Heart left ventricle (tissue), 16 donors: ENCODE measurements around the gene IL13RA1. TPM values are rescaled to one million over a fixed set of nuclear protein-coding genes. Genes with fewer than 3 reads are reported as not detected.

Experiments used
- ATAC-seq, 4 donors: fragments of 200-7000 bp; cut with Tn5 transposase; one replicate each; pipeline ENCODE4 v1.9.1; 2020 to 2022; ENCODE audit warnings: moderate library complexity in 4 of 4, mild to moderate bottlenecking in 3 of 4, moderate number of reproducible peaks in 1 of 4
- DNase-seq, 5 donors: peaks; one replicate each; pipeline ENCODE4 v3.0.0-alpha.2; 2020
- H3K27ac ChIP-seq, 12 donors: fragments of 200-600 bp; sonication (generic) in 4 of 12; one replicate each; pipeline versions ENCODE4 v1.5.0 to v1.8.0; 2016 to 2022; ENCODE audit warnings: mild to moderate bottlenecking in 2 of 12
- H3K27me3 ChIP-seq, 9 donors: fragments of 200-600 bp; sonication (generic) in 2 of 9; one replicate each; pipeline versions ENCODE4 v1.5.1 to v1.8.0; 2016 to 2022; ENCODE audit warnings: mild to moderate bottlenecking in 3 of 9
- H3K36me3 ChIP-seq, 9 donors: fragments of 200-600 bp; sonication (generic) in 2 of 9; one replicate each; pipeline versions ENCODE4 v1.5.0 to v1.8.0; 2018 to 2022; ENCODE audit warnings: mild to moderate bottlenecking in 2 of 9
- H3K4me1 ChIP-seq, 12 donors: fragments of 200-600 bp; sonication (generic) in 4 of 12; one replicate each; pipeline versions ENCODE4 v1.5.0 to v1.8.0; 2016 to 2022; ENCODE audit warnings: mild to moderate bottlenecking in 3 of 12
- H3K4me3 ChIP-seq, 12 donors: fragments of 200-600 bp; sonication (generic) in 4 of 12; one replicate each; pipeline versions ENCODE4 v1.5.0 to v1.8.0; 2017 to 2022; ENCODE audit warnings: mild to moderate bottlenecking in 9 of 12, moderate library complexity in 4 of 12
- H3K9me3 ChIP-seq, 12 donors: fragments of 200-600 bp; sonication (generic) in 4 of 12; one replicate each; pipeline versions ENCODE4 v1.5.0 to v1.8.0; 2016 to 2022; ENCODE audit warnings: mild to moderate bottlenecking in 1 of 12
- POLR2A ChIP-seq, 2 donors: fragments of 450-650 bp; IDR thresholded peaks; one replicate each; pipeline ENCODE4 v1.6.1; 2017; ENCODE audit warnings: antibody characterized with exemption in 2 of 2, mild to moderate bottlenecking in 2 of 2, moderate library complexity in 2 of 2
- WGBS, 4 donors: extraction: QIAGEN DNeasy Blood & Tissue Kit in 2 of 4; methylation state at CpG; one replicate each; pipeline versions ENCODE4 v1.1.5 to v1.1.7; 2013 to 2018; 5-methylcytosine and 5-hydroxymethylcytosine counted together
- intact Hi-C, 10 donors: fragments of 100-400 bp; cut with DNase I; formaldehyde crosslinking; loops; one replicate each; pipeline versions ENCODE4 v1.11.1 to v1.14.2; 2022
- polyA plus RNA-seq, 2 donors: library from polyadenylated mRNA; stranded (reverse); fragments of 200-250 nt; gene quantifications; one replicate each; pipeline ENCODE4 v1.2.3, GENCODE V29; 2013
- total RNA-seq, 9 donors: library from RNA; depleted of rRNA in 2 of 9; stranded (reverse); fragments of >200 nt in 2 of 9; fragmentation: NEBNext Ultra II Directional in 3 of 9; extraction: Animal tissue kit (Norgen Biotek cat#: 25700) in 3 of 9; gene quantifications; one replicate each; pipeline versions ENCODE4 v1.1.0 to v1.2.4, GENCODE V29; 2016 to 2023
- TF ChIP-seq, protein P1 (sequence below), 12 donors: fragments of 200-600 bp; sonication (generic) in 4 of 12; IDR thresholded peaks; one replicate each; pipeline versions ENCODE4 v1.5.0 to v1.8.0; 2018 to 2022; ENCODE audit warnings: antibody characterized with exemption in 12 of 12, mild to moderate bottlenecking in 5 of 12
- donor health status: ischemic (EF 13 %, LVEDD 7.1; RV severe dilation, severe dysfunction).
- donor health status: healthy with polysubstance abuse.
- donor health status: DM: no; HTN: yes; CAD: no.
- donor health status: DM: no; HTN: no; CAD: no.
- donor health status: ischemic (EF 25% LVEDD 6.9; RV normal size, moderate dysfunction).
- donor health status: ischemic (EF 25% LVEDD 5.7; RV mildly dilated, moderate dysfunction).
- donor health status: healthy.
- donor health status: DM: yes; HTN: yes; CAD: no.
- donor health status: ischemic (EF 35%, LVEDD 5.7; RV mildly dilated, moderate dysfunction).
- donor health status: nonischemic (EF 11% LVEDD 7.7; RV severe dilation, severe dysfunction).
- donor health status: DM: yes; HTN: yes; CAD: no.
- donor health status: PGD.
- donor health status: ischemic (EF 29% LVEDD 5.4; RV normal size, mild dysfunction).
- donor health status: nonischemic (EF 23%, LVEDD 6.1; RV moderate dilation, normal function).

Gene IL13RA1
- total and polyA plus RNA-seq, 11 donors, result 5.8 to 44.7 (median 16.8) TPM

DNA sequence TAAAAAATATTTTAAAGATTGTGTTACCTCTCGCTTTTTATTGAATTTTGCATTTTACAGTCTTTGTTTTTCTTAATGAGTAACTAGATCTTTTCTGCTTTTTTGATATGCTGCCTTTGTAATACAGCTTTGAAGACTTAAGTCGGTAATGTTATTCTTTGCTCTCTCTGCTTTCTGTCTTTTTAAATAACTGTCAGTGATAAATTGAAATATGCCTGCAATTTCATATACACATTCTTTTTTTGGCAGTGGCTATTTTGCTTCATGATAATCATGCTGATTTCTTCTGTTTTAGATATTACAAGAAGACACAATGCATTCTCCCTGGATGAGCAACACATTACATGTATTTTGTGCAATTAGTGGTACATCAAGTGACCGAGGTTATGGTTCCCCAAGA lies 42.0 kb upstream of the IL13RA1 start:
- Histone ChIP-seq H3K4me1 (no peaks in the 10 kb centered on the region), H3K27ac (no peak overlapping the region), H3K36me3 (peaks cover 0 to 12% (median 0%) of the 10 kb centered on the region in 9 donors), H3K27me3 (peaks cover 0 to 3% (median 0%) of the 10 kb centered on the region in 9 donors), H3K4me3 (no peak overlapping the region), H3K9me3 (no peaks in the 10 kb centered on the region)
- intact Hi-C loops, result no loop called here
- WGBS, 4 donors, result 76 to 92% (median 86%) methylated on average over 3 of the region's 3 CpGs
- TF ChIP-seq, protein P1, sequence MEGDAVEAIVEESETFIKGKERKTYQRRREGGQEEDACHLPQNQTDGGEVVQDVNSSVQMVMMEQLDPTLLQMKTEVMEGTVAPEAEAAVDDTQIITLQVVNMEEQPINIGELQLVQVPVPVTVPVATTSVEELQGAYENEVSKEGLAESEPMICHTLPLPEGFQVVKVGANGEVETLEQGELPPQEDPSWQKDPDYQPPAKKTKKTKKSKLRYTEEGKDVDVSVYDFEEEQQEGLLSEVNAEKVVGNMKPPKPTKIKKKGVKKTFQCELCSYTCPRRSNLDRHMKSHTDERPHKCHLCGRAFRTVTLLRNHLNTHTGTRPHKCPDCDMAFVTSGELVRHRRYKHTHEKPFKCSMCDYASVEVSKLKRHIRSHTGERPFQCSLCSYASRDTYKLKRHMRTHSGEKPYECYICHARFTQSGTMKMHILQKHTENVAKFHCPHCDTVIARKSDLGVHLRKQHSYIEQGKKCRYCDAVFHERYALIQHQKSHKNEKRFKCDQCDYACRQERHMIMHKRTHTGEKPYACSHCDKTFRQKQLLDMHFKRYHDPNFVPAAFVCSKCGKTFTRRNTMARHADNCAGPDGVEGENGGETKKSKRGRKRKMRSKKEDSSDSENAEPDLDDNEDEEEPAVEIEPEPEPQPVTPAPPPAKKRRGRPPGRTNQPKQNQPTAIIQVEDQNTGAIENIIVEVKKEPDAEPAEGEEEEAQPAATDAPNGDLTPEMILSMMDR (IDR thresholded peaks at IDR 0.05), result no peak
- TF ChIP-seq POLR2A (IDR thresholded peaks at IDR 0.05), result no peak
- ATAC-seq, result no peak
- DNase-seq, result no peak

GRCh38 chrX:118688935-118689334 lies 38.5 kb upstream of the IL13RA1 start:
- H3K27me3 ChIP-seq, result no peaks in the 10 kb centered on the region
- WGBS, 4 donors, result 80 to 96% (median 90%) methylated on average over 3 of the region's 3 CpGs
- DNase-seq (no peak), ATAC-seq (no peak)
- TF ChIP-seq POLR2A (IDR thresholded peaks at IDR 0.05), result no peak
- TF ChIP-seq, protein P1 (IDR thresholded peaks at IDR 0.05), result no peak
- intact Hi-C loops, result no loop called here
- H3K4me1 ChIP-seq, result no peaks in the 10 kb centered on the region
- no peak overlapping the region for H3K4me3 ChIP-seq
- no peaks in the 10 kb centered on the region for H3K9me3 ChIP-seq
- H3K36me3 ChIP-seq, result peaks cover 0 to 7% (median 0%) of the 10 kb centered on the region in 9 donors
- no peak overlapping the region for H3K27ac ChIP-seq

DNA sequence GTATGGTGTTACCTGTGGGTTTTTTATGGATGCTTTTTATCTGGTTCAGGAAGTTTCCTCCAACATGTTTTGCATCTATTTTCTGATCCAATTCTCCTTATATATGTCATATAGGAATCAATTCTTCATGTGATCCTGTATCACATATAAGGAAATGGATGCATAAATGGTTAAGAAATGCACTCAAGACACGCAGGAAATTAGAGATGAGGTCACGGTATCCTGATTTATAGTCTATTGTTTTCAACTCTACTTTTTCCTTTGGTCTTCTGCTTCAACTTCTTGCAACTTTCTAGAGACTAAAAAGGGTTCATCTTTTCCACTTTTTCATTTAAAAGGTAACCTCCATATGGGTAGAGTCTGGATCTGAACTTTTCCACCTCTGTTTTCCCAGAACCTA lies 33.6 kb upstream of the IL13RA1 start:
- intact Hi-C loops, result no loop called here
- H3K9me3 ChIP-seq, result no peaks in the 10 kb centered on the region
- no peaks in the 10 kb centered on the region for H3K27me3 ChIP-seq
- H3K27ac ChIP-seq, result no peak overlapping the region
- peaks cover 0 to 10% (median 0%) of the 10 kb centered on the region in 12 donors for H3K4me1 ChIP-seq
- H3K4me3 ChIP-seq, result no peak overlapping the region
- DNase-seq (no peak), ATAC-seq (no peak)
- TF ChIP-seq POLR2A (IDR thresholded peaks at IDR 0.05), result no peak
- TF ChIP-seq, protein P1 (IDR thresholded peaks at IDR 0.05), result no peak
- 33 to 51% (median 40%) methylated on average over 2 of the region's 2 CpGs for WGBS, 4 donors
- no peaks in the 10 kb centered on the region for H3K36me3 ChIP-seq

DNA sequence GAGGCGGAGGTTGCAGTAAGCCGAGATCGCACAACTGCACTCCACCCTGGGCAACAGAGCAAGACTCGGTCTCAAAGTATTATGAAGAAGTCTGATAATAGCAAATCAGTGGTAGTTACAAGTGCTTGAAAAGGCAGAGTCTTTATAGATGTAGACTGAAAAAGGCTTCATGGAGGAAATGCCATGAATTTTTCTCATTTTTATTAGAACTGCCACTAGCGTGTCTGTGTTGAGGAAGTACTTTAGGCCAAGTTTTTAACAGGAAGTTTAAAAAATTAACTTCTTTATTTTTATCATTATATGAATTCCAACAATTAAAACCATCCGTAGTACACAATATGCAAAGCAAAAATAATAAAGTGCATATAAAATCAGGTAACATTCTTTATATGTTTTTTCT lies 32.8 kb upstream of the IL13RA1 start:
- TF ChIP-seq POLR2A (IDR thresholded peaks at IDR 0.05), result no peak
- TF ChIP-seq, protein P1 (IDR thresholded peaks at IDR 0.05), result no peak
- Histone ChIP-seq H3K4me1 (peaks cover 0 to 10% (median 0%) of the 10 kb centered on the region in 12 donors), H3K27me3 (no peaks in the 10 kb centered on the region), H3K36me3 (no peaks in the 10 kb centered on the region), H3K9me3 (no peaks in the 10 kb centered on the region), H3K27ac (no peak overlapping the region), H3K4me3 (no peak overlapping the region)
- ATAC-seq (no peak), DNase-seq (no peak)
- WGBS, 4 donors, result 48 to 65% (median 52%) methylated on average over 6 of the region's 6 CpGs
- intact Hi-C loops, result no loop called here
